Fibroblast of villous mesenchyme (primary cell): Measurements from ENCODE around the gene CHRM3. TPM values are rescaled to one million over a fixed set of nuclear protein-coding genes. Genes with fewer than 3 reads are reported as not detected.

Experiments used
- DNase-seq: peaks from one replicate; pipeline ENCODE4 v3.0.0-alpha.2; 2010; ENCODE audit warnings: low read depth
- H3K4me3 ChIP-seq: 2 replicates; pipeline ENCODE4 v1.5.1; 2011; ENCODE audit warnings: low read depth, mild to moderate bottlenecking, low read length
- total RNA-seq: library from RNA; depleted of rRNA; stranded (reverse); fragments of >200 nt; gene quantifications from 2 replicates; pipeline ENCODE4 v1.2.3, GENCODE V29; 2012
- TF ChIP-seq, protein P1 (sequence below): IDR thresholded peaks from 2 replicates; pipeline ENCODE4 v1.5.1; 2012; ENCODE audit warnings: low read depth, mild to moderate bottlenecking, low read length; ENCODE audit not compliant: insufficient read depth

The CHRM3 gene
- total RNA-seq, 1 donor = not detected

DNA sequence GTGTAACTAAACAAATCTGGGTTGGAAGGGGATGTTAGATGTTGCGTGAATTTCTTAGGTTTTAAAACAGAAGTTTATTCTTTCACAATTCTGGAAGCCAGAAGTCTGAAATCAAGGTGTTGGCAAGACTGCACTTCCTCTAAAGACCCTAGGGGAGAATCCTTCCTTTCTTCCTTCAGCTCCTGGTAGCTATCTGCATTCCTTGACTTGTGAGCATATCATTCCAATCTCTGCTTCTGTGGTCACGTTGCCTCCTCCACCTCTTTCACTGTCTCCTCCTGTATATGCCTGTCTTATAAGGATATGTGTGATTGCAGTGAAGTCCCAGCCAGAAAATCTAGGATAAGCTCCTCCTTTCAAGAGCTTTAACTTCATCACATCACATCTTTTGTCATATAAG is 7.7 kb downstream of the CHRM3 start:
- H3K4me3 ChIP-seq = no peak overlapping the region
- DNase-seq = no peak
- TF ChIP-seq, protein P1, sequence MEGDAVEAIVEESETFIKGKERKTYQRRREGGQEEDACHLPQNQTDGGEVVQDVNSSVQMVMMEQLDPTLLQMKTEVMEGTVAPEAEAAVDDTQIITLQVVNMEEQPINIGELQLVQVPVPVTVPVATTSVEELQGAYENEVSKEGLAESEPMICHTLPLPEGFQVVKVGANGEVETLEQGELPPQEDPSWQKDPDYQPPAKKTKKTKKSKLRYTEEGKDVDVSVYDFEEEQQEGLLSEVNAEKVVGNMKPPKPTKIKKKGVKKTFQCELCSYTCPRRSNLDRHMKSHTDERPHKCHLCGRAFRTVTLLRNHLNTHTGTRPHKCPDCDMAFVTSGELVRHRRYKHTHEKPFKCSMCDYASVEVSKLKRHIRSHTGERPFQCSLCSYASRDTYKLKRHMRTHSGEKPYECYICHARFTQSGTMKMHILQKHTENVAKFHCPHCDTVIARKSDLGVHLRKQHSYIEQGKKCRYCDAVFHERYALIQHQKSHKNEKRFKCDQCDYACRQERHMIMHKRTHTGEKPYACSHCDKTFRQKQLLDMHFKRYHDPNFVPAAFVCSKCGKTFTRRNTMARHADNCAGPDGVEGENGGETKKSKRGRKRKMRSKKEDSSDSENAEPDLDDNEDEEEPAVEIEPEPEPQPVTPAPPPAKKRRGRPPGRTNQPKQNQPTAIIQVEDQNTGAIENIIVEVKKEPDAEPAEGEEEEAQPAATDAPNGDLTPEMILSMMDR = no peak

DNA sequence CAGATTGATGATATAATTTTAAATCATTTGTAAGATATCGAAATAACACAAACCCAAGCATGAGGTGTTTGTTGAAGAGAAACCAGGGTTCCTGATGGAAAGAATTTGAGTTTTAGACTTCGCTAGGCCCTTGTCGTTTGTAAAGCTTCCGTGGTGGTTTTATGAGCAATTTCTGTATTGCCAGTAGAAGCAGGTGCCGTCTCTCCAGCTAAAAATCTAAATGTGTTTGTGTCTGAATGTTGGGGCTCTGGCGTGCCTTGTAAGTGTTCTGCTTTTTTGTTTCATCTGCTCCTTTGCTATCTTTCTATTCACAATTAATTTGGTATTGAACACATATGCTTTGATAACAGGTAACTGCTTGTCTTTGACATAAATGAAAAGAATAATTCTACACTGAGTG is 27.5 kb downstream of the CHRM3 start:
- no peak for DNase-seq
- H3K4me3 ChIP-seq = no peak overlapping the region
- TF ChIP-seq, protein P1 = no peak

DNA sequence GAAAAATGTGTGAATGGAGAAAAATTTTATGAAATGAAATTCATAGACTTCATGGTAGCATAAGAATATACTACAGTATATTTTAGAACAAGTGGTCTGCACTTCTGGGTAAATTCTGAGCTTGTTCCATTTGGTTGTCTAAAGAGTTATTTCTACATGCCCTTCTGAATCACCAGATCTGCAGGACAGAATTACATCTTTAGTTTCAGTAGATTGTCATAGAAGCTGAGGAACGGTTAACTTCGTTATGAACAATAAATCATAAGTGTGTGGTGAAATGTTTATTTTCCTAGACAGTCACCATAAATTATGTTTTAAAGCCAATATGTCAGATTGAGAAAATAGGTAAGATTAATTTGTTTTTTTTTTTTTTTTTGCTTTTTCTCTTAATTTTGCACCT is 30.9 kb downstream of the CHRM3 start:
- no peak overlapping the region for H3K4me3 ChIP-seq
- TF ChIP-seq, protein P1 = no peak
- no peak for DNase-seq

DNA sequence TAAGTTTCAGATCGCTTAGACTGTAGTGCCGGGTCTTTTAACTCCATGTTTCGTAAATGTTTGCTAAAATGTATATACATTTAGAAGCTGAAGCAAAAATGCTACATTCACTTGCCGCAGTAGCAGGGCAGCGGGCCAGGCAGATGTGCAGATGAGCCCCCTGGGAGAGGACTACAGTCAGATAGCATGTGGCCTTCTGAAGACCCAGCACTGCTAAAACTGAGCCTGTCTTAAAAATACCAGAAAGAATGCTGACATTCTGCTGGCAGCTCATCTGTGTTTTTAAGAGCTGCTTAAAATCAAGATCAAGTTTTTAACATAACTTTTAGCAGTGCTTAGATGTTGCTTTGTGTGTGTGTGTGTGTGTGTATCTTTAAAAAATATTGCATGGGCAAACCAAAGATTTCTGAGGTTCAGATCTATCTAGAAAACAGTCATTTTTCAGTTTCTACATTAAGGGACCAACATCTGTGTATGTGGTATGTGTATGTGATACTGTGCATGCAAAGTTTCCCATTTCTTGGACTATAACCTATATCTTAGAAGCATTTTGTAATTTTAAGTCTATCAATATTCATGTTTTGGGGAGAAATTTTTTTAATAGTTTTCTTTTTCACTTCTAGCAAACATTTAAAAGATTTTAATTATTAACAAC is 31.7 kb downstream of the CHRM3 start:
- TF ChIP-seq, protein P1 = no peak
- DNase-seq = no peak
- no peak overlapping the region for H3K4me3 ChIP-seq

DNA sequence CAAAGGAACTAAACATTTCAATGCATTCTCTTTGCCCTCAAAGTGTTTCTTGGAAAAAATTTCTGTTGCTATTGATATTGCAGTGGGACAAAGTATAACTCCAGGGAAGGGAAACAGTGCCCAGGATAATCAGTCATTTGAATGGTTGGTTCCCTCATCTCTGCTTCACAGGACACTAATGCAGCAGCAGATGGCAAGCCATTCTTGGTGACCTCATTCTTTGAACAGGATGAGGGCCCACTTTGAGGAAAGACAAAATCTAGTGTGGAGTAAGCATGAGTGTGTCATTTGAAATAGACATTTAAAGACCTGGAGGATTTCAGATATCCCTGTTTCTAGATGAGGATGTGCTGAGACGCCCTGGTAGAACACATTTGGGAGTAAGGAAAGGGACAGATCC is 32.3 kb downstream of the CHRM3 start:
- no peak for DNase-seq
- TF ChIP-seq, protein P1 = no peak
- no peak overlapping the region for H3K4me3 ChIP-seq

DNA sequence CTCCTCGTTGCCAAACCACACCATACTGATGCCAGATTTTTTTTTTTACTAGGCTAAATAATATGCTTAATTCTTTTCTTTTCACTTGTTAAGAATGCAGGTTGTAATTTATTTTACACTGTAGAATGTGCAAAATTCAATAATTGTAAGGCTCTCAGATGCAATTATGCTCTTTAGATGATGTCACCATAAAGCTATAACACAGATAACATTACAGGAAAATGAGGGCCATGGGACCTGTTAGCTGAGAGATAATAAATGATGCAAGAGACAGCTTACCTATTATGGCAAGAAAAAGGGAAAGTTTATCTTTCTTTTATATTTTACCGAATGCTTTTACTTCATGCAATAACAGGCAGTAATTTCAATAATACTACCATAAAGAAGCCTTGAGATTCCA is 35.4 kb downstream of the CHRM3 start:
- no peak for DNase-seq
- TF ChIP-seq, protein P1 = no peak
- H3K4me3 ChIP-seq = no peak overlapping the region

DNA sequence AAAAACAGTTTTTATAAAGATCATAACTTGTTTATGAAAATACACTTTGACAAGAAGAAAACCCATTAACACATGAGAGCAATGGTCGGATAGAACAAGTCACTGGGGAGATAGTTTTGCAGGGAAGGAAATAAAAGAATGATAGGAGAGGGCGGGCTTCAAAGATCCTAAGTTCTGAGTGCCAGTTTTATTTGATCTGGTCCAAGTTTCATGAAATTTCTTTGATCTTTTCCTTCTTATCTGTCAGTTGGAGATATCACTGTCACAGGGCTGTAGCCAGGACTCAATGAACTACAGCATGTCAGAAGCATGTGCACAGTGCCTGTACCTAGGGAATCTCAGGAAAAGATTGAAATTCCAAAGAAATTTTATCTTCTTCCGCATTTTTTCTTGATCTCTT is 36.5 kb downstream of the CHRM3 start:
- TF ChIP-seq, protein P1 = no peak
- H3K4me3 ChIP-seq = no peak overlapping the region
- DNase-seq = no peak
